OCI-LY1 (cell line): ENCODE measurements around the gene TPCN1.

Experiments
- CTCF ChIP-seq: fragments of 200-600 bp; sonication (generic), shearing (Covaris generic); IDR thresholded peaks from 2 replicates; pipeline ENCODE4 v1.5.1; 2017; ENCODE audit warnings: mild to moderate bottlenecking, antibody characterized with exemption, low read length, moderate library complexity, mixed read lengths
- EZH2 ChIP-seq: fragments of 200-600 bp; sonication (generic), shearing (Covaris generic); IDR thresholded peaks from 2 replicates; pipeline ENCODE4 v1.8.0; 2017; ENCODE audit warnings: borderline replicate concordance, mixed run types, mild to moderate bottlenecking, antibody characterized with exemption, low read length, moderate library complexity, mixed read lengths

- TF ChIP-seq CTCF = no peak
- TF ChIP-seq EZH2 = no peak
Measured at GRCh38 chr12:113238309-113238708, 17.0 kb downstream of the TPCN1 start.
